ENCODE results near the gene TFR2.

The TFR2 gene

DNA sequence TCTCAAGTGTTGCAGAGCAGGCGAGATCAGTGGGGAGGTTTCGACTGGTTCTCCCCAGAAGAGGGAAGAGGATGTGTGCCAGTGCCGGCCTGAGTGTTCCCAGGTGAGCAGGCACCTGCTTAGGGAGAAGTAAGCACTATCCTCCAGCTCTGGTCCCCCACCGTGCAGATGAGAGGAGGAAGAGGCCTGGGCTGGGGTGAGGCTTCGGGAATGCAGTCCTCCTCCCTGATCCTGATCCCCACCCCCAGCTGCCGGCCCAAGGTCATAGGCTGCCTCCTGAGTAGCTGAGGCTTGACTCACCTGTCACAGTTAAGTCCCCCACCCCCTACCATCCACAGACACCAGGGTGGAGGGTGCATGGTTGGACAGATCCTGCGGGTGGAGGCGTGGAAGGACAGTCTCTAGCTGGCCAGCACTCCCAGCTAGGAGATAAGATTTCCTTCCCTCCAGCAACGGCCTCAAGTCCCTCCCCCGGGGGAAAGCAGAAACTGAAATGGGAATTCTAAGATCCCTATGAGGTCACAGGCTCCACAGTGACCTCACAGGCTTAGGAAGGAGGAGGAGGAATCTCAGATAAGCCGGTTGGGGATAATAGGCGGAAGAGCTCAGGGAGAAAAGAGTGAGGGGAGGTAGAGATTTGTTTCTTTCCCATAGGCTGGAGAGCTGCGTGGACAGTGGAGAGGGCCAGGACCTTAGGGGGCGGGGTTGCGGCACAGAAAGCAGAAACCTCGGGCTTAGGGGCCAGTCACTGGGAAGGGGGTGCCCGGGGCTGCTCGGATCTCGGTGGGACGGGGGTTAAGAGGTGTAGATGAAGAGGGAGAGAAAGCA lies 56.5 kb downstream of the TFR2 start:
- no peak for DNase-seq

DNA sequence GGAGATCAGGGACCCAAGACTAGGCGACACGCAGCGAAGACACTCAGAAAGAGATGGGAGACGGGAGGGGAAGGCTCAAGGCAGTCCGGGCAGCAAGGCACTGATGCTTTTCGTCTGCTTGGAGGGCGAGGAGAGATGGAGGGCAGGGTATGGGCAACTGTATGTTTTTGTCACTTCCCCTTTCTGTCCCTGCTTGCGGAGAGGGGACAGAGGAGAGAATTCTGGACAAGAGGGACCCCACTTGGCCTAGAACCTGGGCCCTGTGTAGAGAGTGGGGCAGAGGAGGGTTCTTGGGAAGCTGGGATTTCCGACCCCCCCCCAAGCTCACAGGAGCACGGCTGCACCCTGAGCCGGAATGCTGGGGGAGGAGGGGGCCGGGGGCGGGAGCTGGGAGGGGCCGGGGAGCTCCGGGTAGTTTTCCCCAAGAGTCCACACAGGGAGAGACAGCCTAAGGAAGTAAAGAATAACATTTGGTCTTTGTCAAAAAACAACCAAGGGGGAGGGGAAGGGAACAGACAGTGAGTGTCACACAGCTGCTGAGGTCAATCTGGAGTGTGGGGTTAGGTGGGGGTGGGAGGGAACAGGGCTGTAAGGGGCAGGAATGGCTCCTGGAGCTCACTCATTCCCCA lies 57.2 kb downstream of the TFR2 start:
- DNase-seq: no peak

DNA sequence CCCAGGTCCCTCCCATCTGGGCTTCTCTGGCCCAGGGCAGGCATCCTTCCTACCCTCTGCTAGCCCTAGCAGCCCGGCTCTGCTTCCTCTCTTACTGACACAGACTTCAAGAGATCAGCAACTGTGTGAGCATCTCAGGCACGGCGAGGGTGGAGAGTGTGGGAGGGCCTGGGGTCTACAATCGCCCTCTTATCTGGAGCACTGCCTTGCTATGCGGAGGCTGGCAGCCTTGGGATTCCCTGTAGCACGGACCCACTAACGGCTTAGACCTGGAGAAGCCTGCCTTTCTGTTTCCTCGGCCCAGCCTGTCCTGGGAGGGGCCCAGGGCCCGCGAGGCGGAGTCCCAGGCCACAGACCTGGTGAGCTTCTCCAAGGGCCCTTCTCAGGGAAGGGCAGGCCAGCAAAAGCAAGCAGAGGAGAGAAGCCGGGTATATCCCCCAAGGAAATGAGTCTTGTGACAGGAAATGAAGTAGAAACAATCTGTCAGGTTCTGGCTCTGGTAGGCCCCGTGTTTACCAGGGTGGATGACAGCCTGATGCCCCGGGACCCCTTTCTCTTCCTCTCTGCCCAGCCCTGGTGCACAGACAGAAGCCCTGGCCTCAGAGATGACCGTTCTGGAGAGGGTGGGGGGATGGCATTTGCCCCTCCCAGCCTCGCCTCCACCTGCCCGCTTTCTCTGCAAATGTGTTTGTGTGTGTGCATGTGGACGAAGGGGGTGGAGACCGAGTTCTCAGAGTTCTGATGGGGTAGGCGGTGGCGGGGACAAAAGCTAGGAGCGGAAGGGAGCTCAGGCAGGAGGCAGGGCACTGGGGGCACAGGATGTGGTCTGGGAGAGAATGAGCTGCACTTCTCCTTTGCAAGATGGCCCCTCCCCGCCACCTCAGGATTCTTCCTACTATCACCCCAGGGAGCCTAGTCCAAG lies 58.0 kb downstream of the TFR2 start:
- DNase-seq: no peak

DNA sequence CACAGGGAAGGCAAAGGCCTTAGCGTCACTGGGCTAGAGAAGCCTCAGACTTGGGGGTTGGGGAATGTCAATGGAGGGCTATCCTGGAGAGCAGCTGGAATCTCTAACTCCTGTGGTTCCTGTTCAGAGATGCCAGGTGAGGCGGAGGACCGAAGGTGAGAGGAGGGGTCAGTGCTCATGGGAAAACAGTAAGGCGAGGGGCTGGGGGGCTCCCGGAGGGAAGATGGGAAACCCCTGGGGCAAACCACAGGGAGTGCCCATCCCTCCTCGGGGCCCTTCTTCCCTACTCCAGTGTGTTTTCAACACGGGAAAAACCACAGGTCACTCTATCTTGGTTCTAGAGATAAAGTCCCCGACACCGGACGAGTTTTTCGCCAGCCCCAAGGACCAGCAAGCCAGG lies 58.7 kb downstream of the TFR2 start:
- DNase-seq: no peak

DNA sequence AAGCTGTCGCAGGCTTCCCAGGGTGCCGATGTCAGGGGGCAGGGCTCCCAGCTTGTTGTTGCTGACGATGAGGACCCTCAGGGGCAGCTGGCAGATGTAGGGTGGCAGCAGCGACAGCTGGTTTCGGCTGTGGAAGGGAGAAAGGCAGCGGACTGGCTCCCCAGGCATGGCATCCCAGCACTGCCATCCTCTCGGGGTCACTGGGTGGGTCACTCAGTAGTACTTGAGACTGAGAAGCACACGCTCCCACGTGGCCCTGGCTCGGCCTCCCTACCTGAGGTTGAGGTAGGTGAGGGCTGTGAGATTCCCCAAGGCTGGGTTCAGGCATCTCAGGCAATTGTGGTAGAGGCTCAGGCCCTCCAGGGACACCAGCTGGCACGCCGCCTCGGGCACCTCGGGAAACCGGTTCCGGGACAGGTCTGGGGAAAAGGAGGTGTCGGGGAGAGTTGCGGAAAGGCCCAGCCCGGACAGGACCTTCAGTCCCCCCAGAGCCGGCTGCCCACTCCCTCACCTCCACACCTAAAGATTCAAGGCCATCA lies 59.2 kb downstream of the TFR2 start:
- no peak for DNase-seq

DNA sequence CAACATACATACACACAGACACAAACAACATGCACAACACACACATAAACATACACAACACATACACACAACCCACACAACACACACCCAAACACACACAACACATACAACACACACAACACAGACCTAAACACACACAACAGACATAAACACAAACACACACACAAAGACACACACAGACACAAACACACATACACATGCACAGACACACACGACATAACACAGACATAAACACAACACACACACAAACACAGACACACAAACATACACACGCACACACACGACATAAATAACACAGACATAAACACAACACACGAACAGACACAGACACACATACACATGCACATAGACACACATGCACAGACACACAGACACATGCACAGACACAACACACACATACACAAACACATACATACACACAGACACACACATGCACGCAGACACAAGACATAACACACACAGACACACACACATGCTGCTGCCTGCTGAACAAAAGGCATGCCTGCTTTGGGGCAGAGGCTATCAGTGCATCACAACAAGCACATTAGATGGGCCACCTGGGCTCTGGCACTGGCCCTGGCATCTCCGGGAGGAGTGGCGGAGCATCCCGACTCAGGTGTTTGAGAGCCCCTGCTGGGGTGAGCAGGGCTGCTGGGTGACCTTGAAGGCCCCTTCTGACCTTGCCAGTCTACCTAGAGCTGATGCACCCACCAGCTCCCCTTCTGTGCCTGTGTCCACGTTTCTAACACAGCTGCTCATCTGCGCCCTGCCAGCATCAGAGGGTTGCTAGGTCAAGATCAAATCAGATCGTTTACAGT lies 60.7 kb downstream of the TFR2 start:
- DNase-seq: no peak

DNA sequence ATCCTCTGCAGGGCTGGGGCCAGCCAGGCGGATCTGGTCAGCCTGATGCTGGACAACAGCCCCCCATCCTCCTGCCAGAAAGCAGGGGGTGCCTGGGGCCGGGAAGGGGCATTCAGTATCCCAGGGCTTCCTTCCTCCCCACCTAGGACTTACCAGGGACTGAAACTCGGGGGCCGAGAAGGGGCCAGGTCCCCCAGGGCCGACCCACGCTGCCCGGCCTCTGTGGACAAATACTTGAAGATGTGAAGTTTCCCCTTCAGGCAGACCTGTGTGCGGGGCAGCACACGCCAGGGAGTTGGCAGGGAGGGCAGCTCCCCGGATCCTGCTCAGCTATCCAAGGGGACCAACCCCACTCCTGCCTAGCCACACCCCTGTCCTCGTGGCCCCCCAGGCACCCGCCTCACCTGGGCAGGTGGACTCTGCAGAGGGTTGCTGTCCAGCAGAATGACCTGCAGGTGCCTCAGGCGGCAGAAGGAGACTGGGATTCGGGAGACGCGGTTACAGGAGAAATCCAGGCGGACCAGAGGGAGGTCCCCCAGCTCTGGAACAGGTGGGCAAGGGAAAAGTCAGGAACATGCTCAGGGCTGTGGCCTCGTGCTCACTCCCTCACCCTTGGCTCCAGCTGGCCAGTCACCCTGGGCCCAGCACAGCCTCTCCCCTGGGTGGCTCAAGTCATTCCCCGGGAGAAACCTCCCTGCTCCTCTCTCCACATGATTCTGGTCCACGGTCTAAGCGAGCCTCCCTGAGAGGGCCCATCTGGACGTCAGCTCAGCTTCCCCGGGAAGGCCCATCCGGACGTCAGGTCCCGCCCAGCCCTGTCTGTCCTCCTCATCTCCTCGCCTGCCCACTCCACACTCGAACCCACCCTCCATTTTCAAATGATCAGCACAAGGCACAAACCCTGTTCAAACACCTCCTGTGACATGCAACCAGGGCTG lies 62.8 kb downstream of the TFR2 start:
- DNase-seq: no peak

DNA sequence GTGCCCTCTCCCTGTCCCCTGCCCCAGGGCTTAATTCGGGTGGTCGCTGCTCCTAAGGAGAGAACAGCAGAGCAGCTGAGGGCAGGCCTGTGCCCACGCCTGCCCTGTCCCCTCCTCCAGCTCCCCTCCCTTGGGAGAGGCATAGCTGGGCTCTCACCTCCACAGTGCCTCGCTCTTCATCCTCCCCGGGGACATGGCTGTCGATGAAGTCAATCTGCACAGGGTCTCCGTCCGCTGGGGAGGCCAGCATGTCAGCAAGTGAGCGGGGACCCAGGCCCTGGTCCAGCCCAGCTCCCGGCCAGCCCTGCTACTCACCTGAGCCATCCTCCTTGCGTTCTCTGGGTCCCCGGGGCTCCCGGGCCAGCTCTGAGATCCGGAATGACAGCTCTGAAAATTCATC lies 63.8 kb downstream of the TFR2 start:
- no peak for DNase-seq

DNA sequence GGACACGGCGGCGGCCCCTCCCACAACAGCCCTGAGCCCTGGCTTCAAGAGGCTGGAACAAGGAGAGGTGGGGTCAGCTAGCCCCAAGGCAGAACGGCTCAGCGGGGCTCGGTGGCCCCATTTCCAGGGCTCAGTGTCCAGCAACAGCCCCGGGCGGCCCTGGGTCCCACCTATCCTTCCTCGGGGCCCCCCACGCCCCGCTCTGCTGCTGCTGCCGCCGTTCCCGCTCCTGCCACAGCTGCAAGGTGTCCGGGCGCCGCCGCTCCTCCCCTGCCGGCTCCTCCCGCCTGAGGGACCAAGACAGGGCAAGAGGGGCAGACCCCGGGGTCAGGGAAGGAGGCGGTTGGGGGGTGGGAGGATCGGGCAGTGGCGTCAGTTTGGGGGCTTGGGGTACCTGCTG lies 64.2 kb downstream of the TFR2 start:
- no peak for DNase-seq

DNA sequence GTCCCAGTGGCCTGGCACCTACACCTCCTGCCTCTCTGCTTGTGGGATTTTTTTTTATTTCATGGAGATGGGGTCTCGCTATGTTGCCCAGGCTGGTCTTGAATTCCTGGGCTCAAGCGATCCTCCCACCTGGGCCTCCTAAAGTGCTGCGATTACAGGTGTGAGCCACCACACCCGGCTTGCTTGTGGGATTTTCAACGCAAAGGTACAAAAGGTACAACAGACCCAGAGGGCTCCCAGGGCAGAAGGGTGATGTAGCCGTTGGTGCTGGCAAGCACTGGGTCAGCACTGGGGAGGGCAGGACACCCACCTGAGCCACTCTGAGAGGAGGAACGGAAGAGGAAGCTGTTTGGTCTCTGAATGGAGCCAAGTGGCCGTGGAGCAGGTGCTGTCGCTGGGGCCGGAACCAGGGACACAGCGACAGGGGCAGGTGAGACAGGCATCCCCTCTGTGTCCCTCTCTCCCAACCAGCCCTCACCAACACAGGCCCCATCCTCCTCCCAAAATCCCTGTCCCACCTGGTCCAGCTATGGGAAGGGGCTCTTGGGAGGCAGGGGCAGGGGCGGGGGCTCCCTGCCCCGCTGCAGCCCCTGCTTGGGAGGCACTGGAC lies 64.9 kb downstream of the TFR2 start:
- no peak for DNase-seq

DNA sequence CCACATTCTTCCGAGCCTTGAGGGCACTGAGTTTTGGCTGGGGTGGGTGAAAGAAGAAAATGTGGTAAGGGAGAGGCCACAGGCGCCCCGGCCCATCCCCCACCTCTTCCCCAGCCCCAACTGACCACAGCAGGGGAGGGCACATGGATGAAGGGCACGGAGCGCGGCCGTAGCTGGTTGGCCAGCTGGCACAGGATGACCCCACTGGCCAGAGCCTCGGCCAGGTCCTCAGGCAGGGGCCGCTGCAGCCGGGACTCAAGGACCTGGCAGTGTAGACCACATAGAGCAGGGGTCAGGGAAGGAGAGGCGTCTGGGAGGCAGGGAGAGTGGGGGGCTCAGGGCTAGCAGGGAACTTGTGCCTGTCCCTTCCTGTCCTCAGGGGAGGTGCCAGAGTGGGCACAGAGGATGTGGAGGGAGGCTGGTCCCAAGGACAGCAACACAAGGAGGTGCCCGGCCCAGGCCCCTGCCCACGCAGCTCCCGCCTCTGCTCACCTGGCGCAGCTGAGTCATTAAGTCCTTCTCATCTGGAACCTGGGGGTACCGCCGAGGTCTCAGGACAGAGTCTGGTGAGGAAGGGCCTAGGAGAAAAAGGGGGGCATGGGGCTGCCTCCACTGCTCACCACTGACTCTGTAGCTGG lies 65.5 kb downstream of the TFR2 start:
- DNase-seq: no peak

DNA sequence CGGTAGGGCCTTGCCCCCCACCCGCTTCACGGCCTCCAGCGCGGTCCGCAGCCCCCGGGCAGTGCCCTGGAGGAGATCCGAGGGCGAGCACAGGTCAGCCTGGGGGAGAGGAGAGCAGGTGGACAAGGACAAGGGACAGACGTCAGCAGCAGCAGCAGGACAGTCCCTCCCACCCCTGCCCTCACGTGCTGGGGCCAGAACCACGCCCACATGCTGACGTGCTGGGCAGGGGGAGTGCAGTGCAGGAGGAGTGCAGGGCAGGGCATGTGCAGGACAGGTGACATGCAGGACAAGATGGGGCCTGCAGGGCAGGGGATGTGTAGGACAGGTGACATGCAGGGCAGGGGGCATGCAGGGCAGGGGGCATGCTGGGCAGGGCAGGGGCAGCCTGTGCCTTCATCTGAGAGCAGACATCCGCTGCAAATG lies 66.1 kb downstream of the TFR2 start:
- DNase-seq: no peak

DNA sequence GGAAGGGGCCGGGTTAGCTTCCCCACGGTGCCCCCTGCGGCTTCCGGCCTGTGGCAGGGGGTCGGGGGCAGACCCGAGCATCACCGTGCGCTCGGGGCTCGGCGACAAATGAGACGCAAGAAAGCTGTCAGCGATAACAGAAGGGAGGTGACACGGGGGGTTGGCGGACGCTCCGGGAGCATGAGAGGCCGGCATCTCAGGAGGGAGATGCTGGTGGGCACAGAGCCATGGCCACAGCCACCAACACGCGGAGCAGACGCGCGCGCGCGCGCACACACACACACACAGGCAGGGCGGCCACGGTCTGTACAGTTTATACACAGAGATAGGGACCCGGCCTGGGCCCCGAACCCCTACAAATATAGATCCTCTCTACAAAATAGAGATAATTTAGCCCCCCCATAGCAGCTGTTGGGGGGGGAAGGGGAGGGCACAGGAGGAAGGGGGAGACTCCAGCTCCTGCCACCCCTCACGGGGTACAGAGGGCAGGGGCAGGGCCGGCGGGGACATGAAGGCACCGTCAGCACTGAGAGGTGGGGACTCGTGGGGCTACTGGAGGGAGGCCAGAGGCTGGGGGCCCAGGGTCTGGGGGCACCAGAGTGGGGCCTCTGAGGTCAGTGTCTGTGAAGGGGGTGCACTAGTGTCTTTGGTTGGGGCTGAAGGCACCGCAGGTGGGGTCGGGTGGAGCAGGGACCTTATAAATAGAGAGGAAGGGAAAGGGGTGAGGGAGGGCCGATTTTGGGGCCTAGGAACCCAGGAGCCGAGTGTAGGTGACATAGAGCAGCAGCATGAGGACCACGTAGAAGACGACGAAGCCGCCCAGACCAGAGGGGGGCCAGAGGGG lies 66.8 kb downstream of the TFR2 start:
- no peak for DNase-seq

DNA sequence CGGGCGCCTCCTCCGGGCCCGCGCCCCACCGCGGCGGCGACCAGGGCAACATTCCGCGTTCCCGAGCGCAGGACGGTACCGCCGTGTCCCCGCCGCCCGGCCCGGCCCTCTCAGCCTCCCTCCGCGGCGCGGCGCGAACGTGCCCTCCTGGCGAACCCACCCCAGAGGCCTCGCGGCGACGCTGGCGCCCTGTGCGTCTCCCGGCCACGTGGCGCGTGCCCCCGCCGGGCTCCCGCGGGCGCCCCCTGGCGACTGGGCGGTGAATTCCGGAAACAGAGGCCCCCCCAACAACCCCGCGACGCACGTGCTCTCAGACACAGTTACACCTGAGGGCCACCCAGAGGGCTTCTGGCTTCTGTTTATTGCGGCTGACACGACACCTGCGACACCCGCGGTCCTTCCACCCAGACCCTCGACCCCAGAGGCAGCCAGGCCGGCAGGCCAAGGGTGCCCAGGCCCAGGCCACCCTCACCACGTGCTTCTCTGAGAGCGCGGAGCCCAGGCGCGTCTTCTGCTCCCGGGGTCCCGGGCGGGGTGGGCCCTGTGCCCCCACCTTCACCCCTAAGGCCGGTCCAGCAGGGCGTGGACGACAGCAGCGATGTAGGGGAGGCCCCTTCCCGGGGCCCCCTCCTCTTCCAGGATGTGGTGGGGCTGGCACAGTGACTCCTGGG lies 67.5 kb downstream of the TFR2 start, which contains the start of gene SAP25:
Gene SAP25, minus strand, starts transcription at position 210 of the 671 bp plus-strand sequence. Its CDS starts 158 bp downstream, at position 52.
- no peak for DNase-seq

DNA sequence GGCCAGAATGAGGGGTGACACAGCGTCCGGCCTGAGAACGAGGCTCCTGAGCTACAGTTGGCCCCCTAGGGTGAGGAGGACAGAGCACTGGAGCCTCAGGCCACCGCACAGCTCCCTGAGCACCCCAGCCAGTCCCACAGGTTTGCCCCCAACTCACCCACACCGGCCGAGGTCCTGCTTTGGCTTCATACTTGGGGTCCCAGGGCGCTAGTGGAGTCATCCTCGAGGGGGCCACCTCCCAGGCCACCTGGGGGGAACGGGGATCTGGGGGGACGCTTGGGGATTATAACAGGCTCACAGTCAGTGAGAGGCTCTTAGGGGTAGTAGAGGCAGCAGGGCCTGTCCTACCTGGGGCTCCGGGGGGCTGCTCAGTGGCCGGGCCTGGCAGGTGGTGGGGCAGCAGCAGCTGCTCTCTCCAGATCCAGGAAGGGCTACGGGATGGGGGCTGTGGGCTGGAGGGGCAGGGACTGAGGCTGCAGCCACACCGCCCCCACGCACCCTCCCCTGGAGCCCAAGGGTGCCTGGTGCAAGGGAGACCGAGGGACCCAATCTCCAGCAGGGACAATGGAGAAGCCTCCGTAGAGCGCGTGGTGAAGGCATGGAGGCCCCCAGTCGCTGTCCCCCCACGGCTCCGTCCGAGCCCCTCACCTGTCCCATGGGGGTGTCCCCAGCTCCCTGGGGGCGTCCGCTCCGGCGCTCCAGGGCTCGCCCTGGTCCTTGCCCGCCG lies 68.2 kb downstream of the TFR2 start:
- DNase-seq: no peak

DNA sequence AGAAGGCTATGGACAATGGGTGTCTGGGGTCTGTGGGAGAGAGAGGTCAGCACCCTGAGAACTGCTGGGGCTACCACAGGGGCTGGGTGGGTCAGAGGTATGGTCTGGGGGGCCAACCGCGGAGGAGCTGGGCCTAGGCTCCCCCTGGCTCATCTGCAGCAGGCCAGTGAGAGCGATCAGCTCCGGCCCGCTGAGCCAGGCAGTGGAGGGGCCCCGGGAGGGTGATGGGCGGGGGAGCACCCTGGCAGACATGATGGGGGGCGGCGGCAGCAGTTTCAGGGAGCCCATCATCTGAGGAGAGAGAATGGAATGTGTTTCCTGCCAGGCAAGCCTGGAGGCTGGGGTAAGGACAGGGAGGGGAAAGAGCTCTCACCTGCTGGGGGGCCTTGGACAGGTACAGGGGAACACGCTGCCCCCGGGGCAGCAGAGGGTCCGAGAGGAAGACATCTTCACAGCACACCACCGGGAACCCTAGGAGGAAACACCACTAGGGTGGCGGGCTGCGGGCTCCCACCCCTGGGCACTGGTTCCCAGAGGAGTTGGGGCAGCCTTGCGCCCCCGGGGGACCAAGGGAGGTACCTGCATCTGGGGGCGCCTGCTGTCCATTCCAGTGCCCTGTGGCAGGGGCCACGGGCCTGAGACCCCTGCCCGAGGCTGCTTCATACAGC lies 68.9 kb downstream of the TFR2 start:
- DNase-seq: no peak

DNA sequence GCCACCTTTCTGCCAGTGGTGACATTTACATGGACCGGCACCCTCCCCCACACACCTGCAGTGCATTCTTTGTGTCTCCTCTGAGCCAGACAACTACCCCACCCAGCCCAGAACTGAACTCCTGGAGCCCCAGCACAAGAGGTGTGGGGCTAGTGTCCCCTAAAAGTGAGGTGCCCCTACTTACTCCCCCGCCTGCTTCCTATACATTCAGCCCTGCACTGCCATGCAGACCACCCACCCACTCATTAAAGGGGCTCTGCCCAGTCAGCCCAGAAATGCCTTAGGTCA lies 69.6 kb downstream of the TFR2 start:
- no peak for DNase-seq
